ENCODE results near the gene MCC. TPM values are rescaled to one million over a fixed set of nuclear protein-coding genes. Genes with fewer than 3 reads are reported as not detected.

MCC gene
- total RNA-seq, 2 experiments from 2014 or later: 0.25 TPM; not detected in 1

DNA sequence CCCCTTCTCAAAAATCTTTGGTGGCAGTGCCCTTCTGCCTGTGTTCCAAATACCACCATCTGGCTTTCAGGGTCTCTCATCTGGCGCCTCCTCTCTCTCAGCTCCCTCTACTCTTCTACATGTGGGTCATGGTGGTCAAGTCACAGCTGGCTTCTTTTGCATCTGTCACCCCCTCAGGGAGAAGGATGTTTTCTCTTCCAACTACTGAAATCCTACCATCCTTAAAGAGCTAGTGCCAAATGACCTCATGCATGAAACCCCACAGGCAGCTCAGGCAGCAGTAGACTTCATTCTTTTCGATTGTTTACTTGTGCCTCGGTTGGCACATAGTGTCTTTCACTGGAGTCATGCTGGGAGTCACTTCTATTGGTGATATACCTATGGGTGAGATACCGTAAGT is 292.5 kb downstream of the MCC start:
- ChIA-PET POLR2A (no interaction called here), CTCF (ENCODE audit: unreplicated experiment) (no interaction called here)
- Histone ChIP-seq H3K27ac (ENCODE audit: low read depth, low read length, poor library complexity, severe bottlenecking) (no peak overlapping the region), H3K9me3 (ENCODE audit: low read length) (no peaks in the 10 kb centered on the region), H3K79me2 (ENCODE audit: insufficient read depth, low read depth, low read length) (no peaks in the 10 kb centered on the region), H3K4me3 (ENCODE audit: low read depth, low read length, poor library complexity, severe bottlenecking) (no peak overlapping the region), H3K4me2 (ENCODE audit: low read length) (no peak overlapping the region), H4K20me1 (ENCODE audit: insufficient read depth, low read length) (no peaks in the 10 kb centered on the region), H2AFZ (ENCODE audit: low read length) (no peak overlapping the region), H3K36me3 (ENCODE audit: insufficient read depth, low read length) (no peaks in the 10 kb centered on the region), H3K4me1 (ENCODE audit: insufficient read depth, low read length, poor library complexity, severe bottlenecking) (no peaks in the 10 kb centered on the region), H3K9me2 (ENCODE audit: insufficient read depth, low read length) (no peaks in the 10 kb centered on the region)
- TF ChIP-seq EZH2phosphoT487 (IDR thresholded peaks at IDR 0.05; ENCODE audit: borderline replicate concordance, low read depth, low read length) (no peak), CTCF (conservative IDR thresholded peaks at IDR 0.05; ENCODE audit: low read length) (no peak)
- no TSS peak for BruUV-seq (replicated peaks)
- no peak for DNase-seq (ENCODE audit: low spot score)
- intact Hi-C loops (cut with micrococcal nuclease; ENCODE audit: unreplicated experiment): no loop called here

- Histone ChIP-seq H3K36me3 (ENCODE audit: insufficient read depth, low read length) (no peaks in the 10 kb centered on the region), H3K4me3 (ENCODE audit: low read depth, low read length, poor library complexity, severe bottlenecking) (no peak overlapping the region), H3K79me2 (ENCODE audit: insufficient read depth, low read depth, low read length) (no peaks in the 10 kb centered on the region), H3K9me2 (ENCODE audit: insufficient read depth, low read length) (no peaks in the 10 kb centered on the region), H3K4me2 (ENCODE audit: low read length) (no peak overlapping the region), H3K4me1 (ENCODE audit: insufficient read depth, low read length, poor library complexity, severe bottlenecking) (no peaks in the 10 kb centered on the region), H3K27ac (ENCODE audit: low read depth, low read length, poor library complexity, severe bottlenecking) (no peak overlapping the region), H3K9me3 (ENCODE audit: low read length) (no peaks in the 10 kb centered on the region), H4K20me1 (ENCODE audit: insufficient read depth, low read length) (no peaks in the 10 kb centered on the region), H2AFZ (ENCODE audit: low read length) (no peak overlapping the region)
- no peak for TF ChIP-seq CTCF (conservative IDR thresholded peaks at IDR 0.05; ENCODE audit: low read length)
- TF ChIP-seq EZH2phosphoT487 (IDR thresholded peaks at IDR 0.05; ENCODE audit: borderline replicate concordance, low read depth, low read length): no peak
- intact Hi-C loops (cut with micrococcal nuclease; ENCODE audit: unreplicated experiment): no loop called here
- no peak for DNase-seq (ENCODE audit: low spot score)
- ChIA-PET CTCF (ENCODE audit: unreplicated experiment) (no interaction called here), POLR2A (no interaction called here)
- no TSS peak for BruUV-seq (replicated peaks)
Observed at GRCh38 chr5:113195251-113195650, 293.0 kb downstream of the MCC start.

- intact Hi-C loops (cut with micrococcal nuclease; ENCODE audit: unreplicated experiment): no loop called here
- DNase-seq (ENCODE audit: low spot score): no peak
- BruUV-seq (replicated peaks): no TSS peak
- Histone ChIP-seq H3K9me2 (ENCODE audit: insufficient read depth, low read length) (no peaks in the 10 kb centered on the region), H4K20me1 (ENCODE audit: insufficient read depth, low read length) (no peaks in the 10 kb centered on the region), H3K79me2 (ENCODE audit: insufficient read depth, low read depth, low read length) (no peaks in the 10 kb centered on the region), H3K4me2 (ENCODE audit: low read length) (no peak overlapping the region), H3K4me3 (ENCODE audit: low read depth, low read length, poor library complexity, severe bottlenecking) (no peak overlapping the region), H2AFZ (ENCODE audit: low read length) (no peak overlapping the region), H3K27ac (ENCODE audit: low read depth, low read length, poor library complexity, severe bottlenecking) (no peak overlapping the region), H3K36me3 (ENCODE audit: insufficient read depth, low read length) (no peaks in the 10 kb centered on the region), H3K4me1 (ENCODE audit: insufficient read depth, low read length, poor library complexity, severe bottlenecking) (no peaks in the 10 kb centered on the region), H3K9me3 (ENCODE audit: low read length) (no peaks in the 10 kb centered on the region)
- POLR2A ChIA-PET: no interaction called here
- CTCF ChIA-PET (ENCODE audit: unreplicated experiment): no interaction called here
- TF ChIP-seq CTCF (conservative IDR thresholded peaks at IDR 0.05; ENCODE audit: low read length) (no peak), EZH2phosphoT487 (IDR thresholded peaks at IDR 0.05; ENCODE audit: borderline replicate concordance, low read depth, low read length) (no peak)
Observed at GRCh38 chr5:113194591-113194990, 293.7 kb downstream of the MCC start.
